Hematopoietic multipotent progenitor cell treated with erythropoietin and hydrocortisone succinate and interleukin-3 and kit ligand, for 8 days (in vitro differentiated cells): ENCODE data around the gene RNF11.
"Not testable (repeated sequence)": the region's sequence is repeated elsewhere in the genome, so short reads cannot be mapped to it uniquely, and the experiment has no call there.

ENCODE experiments used
- DNase-seq: peaks from one replicate; pipeline ENCODE4 v3.0.0-alpha.2; 2015

Gene RNF11

DNA sequence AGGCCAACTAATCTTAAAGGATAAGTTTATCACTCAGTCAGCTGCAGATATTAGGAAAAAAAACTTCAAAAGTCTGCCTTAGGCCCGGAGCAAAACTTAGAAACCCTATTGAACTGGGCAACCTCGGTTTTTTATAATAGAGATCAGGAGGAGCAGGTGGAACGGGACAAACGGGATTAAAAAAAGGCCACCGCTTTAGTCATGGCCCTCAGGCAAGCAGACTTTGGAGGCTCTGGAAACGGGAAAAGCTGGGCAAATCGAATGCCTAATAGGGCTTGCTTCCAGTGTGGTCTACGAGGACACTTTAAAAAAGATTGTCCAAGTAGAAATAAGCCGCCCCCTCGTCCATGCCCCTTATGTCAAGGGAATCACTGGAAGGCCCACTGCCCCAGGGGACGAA, 7.6 kb upstream of the RNF11 start:
- not testable (repeated sequence) for DNase-seq

DNA sequence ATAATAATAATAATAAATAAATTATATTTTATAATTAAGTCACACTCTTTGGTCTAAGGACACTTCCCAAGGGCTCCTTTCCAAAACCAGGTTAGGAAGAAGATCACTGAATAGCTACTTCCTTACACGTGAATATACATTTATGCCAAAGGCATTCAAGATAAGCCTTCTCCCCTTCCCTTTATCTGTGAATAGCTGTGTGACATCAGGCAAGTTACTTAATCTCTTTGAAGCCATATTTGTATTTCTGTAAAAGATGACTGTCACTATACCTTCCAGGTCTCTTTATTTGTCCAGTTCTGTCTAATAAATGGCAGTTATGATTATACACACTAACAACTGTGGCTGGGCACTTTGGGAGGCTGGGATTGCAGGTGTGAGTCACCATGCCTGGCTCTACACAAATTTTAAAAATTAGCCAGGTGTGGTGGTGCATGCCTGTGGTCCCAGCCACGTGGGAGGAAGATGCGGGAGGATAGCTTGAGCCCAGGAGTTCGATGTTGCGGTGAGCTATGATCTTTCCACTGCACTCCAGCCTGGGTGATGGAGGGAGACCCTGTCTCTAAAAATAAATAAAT, 5.5 kb upstream of the RNF11 start:
- DNase-seq, result peak; percentile 62

DNA sequence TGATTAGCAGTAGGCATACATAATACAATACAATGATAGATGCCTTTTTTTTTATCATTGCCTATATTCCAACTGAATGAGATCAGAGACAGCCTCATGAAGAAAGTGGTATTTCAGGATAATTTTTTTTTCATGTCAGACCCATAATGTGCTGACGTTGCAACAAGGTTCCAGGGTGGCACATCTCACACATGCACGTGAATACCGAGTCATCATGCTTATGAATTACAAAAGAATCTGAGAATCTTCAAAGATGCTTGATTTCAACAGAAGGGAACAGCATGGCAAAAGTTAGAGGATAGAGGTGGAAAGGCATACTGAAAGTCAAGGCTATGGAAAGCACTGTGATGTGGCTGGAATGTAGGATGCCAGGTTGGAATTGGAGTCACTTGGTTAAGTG, 5.0 kb upstream of the RNF11 start:
- no peak for DNase-seq

DNA sequence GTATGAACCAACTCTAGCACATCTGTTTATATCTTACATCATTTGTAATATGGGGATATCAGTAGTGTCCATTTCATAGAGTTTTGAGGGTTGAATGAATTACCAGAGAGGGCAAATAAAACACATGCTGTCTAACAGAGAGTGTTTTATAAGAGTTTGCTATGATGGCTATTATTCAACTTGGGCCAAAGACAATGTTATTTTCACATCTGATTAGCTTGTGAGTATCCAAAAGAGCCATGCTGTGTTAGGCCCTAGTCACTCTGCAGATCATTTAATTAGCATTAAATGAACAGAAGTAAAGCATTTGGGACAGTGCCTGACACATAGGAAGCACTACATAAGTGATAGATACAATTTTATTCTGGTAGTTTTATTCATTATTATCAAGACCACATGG, 4.2 kb upstream of the RNF11 start:
- no peak for DNase-seq

DNA sequence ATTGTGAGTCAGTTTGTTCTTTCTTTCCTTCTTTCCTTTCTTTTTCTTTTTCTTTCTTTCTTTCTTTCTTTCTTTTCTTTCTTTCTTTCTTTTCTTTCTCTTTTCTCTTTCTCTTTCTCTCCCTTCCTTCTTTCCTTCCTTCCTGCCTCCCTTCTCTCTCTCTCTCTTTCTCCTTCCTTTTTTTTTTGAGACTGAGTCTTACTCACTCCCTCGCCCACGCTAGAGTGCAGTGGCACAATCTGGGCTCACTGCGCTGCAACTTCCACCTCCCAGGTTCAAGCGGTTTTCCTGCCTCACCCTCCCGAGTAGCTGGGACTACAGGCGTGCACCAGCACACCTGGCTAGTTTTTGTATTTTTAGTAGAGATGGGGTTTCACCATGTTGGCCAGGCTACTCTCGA, 1.8 kb upstream of the RNF11 start:
- not testable (repeated sequence) for DNase-seq

DNA sequence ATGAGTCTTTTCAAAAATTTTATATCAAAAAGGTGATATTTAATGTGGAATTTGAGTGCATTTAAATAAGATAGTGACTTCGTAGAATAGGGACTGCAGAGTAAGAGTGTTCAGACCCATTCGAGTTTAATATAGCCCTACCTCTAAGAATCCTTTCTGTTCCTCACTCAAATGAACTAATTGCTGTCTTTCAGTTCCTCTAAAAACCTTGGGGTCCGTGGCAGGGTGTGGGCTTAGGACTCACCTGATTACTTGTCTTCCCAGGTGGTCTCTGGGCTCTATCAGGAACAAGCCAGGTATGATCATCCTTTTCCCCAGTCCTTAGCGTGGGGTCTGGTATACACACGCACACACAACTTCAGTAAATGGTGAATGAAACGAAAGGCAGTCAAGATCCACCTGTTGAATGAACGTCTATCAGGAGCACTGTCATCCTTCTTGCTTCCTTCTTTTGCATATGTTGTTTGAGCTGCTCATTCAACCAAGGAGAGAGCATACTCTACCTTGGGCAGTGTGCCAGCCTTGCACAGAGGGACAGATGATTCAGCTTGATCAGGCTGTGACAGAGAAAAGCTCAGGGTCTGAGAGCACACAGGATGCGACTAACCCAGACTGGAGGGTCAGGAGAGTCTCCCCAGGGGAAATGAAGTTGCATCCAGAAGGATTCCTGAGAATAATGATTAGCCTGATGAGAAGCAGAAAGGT, 1.2 kb upstream of the RNF11 start:
- DNase-seq, result peak; percentile 95

DNA sequence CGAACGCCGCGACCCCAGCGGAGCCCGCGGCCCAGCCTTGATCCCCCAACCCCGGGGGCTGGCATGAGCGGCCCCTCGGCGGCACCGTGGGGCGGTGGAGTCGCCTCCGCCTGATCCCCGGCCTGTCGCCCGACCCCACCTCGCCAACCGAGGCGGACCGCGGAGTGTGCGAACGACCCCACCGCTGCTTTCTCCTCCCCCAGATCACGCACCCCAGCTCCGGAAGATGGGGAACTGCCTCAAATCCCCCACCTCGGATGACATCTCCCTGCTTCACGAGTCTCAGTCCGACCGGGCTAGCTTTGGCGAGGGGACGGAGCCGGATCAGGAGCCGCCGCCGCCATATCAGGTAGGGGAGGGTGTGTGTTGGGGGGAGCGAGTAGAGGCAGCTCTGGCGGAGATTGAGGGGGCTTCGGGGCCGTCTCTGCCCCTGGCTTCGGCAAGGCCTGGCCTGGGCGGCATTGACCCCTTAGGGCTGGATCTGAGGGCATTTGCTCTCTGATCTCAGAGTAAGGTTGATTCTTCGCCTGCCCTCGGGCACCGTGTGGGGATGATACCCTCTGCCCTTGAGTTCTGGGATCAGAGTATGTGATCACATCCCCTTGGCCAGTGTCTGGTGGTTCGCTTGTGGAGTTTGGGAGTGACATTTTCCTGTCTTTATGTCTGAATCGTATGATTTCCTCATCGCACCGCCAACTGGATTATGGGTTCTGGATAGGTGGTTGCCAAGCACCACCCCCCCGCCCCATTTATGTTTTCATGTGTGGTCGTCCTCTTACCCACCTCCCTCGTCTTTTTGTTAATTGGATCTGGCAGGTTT, 668 bp downstream of the RNF11 start:
- peak; percentile 30 for DNase-seq

DNA sequence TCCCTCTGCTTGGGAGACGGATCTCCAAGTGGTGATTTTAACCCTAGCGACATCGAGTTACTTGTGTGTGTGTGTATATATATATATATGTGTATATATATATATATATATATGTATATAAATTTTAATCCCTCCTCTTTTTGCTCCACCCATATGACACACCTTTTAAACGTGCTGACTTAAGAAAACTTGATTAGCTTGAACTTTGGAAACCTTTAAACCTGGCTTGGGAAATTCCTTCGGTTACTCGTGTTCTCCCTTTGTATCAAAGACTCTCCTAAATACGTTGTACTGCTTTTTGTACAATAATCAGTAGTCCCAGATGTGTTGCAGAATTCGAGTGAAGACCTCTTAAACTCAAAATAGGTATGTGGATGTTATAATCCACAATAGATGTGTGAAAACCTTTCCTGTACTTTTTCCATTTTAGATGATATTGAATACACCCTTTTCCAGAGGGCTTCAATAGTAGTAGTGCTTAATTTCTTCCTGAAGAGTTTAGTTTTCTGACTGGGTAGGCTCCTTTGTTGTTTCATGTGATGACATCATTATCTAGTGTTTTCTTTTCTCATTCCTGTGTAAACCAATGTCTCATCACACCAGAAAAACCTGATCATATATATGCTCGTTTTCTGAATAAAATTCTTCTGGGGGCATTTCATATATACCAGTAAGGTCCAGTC, 1.4 kb downstream of the RNF11 start:
- DNase-seq, result no peak

DNA sequence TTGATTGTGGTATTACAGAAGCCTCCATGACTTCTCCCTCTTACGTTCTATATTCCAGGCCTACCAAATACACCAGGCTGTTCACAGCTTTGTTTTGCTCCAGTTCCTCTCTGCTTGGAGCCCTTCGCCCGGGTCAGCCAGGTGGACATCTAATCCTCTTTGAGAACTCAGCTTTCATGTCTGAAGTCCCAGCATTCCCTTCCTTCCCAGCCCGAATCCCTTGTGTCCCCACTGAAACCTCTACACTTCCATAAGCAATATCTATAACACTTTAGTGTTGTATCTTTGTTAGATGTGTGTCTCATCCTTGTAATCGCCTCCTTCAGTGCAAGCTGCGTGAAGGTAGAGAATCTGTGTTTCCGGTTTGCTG, 1.9 kb downstream of the RNF11 start:
- DNase-seq, result no peak

DNA sequence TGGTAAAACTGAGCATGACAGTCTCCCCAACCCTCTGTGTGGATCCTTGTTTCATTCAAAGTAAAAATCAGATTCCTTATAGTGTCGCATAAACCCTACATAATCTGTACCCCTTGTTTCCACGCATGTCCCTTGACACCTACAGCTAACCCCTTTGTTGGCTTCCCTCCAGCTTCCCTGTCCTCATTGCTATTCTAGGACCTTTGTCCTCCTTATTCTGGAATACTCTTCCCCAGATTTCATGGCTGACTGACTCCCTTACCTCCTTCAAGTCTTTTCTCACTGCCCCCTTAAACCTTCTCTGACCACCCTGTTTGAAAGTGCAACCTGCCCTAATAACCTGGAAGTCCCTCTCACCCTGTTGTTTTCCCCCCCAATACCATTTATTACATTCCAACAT, 4.0 kb downstream of the RNF11 start:
- no peak for DNase-seq

DNA sequence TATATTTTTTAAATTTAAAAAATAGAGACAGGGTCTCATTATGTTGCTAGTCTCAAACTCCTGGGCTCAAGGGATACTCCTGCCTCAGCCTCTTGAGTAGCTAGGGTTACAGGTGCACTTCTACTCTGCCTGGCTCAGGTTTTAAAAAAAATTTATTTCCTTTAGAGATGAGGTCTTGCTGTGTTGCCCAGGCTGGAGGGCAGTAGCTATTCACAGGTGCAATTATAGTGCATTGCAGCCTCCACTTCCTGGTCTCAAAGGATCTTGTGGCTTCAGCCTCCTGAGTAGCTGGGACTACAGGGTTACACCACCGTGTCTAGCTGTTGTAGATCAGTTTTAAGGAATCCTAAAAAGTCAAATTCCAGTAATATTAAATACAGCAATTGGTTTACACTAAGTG, 5.0 kb downstream of the RNF11 start:
- DNase-seq, result no peak

DNA sequence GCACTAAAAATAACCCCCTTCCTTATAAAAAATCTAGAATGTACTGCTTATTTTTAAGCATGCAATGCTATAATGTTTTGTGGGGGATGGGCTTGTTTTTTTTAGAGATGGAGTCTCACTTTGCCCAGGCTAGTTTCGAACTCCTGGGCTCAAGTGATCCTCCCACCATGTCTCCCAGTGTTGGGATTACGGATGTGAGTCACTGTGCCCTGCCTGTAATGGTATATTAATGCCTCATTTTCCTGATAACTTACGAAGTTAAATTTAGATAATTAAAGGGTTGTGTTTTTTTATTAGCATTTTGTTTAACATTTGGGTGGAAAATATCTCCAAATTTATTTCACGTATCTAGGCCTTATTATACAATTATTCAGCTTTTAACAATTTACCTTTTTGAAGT, 6.5 kb downstream of the RNF11 start:
- DNase-seq, result no peak

DNA sequence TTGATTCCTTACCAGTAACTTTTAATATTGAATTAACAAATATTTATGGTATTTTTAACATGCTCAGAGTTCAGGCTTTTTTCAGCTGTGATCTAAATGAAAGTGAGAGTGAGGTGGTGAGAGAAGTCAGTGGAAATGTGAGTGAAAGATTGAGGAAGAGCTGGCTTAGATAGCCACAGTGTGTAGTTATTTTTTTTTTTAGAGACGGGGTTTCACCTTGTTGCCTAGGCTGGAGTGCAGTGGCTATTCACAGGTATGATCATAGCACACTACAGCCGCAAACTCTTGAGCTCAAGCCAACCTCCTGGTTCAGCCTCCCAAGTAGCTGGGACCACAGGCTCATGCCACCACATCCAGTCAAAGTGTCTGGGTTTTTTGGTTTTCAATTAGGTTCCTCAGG, 10.9 kb downstream of the RNF11 start:
- no peak for DNase-seq

DNA sequence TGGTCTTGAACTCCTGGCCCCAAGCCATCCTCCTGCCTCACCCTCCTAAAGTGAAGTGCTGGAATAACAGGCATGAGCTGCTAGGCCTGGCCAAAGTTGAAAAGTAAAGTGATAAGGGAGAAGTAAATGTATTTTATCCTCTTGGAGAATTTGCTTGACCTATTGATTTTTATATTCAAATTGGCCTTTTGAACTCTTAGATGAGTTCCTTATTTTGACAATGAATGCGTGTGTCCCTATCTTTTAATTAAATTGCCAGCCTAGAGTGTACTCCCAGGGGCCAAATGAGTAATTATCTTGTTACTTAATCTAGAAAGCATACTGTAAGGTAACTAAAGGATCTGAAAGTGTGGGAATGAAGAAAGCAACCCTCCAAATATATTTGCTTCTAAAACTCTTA, 11.4 kb downstream of the RNF11 start:
- DNase-seq, result no peak

DNA sequence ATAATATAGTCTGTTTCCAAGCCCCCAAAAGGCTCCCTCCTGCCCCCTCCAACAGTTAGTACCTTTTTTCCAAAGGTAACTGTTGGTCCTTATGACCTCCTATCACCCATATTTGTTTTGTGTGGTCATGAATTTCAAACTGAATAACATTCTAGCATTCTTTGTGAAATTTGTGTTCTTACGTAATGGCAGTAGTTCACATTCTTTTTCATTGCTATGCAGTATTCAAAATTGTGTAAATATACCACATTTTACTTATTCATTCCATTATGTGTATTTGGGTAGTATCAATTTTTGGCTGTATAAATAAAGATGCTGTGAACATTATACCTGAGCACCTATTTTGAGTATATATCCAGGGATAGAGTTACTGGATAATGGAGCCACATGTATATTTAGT, 13.4 kb downstream of the RNF11 start:
- no peak for DNase-seq

DNA sequence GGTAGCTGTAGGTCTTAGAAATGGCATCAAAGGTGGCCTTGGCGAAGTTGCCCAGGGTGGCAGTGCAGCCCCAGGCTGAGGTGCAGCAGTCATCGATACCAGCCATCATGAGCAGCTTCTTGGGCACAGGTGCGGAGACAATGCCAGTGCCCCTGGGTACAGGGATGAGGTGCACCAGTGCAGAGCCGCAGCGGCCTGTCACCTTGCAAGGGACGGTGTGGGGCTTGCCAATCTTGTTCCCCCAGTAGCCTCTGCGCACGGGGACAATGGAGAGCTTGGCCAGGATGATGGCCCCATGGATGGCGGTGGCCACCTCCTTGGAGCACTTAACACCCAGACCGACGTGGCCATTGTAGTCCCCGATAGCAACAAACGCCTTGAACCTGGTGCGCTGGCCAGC, 14.7 kb downstream of the RNF11 start:
- DNase-seq, result not testable (repeated sequence)

DNA sequence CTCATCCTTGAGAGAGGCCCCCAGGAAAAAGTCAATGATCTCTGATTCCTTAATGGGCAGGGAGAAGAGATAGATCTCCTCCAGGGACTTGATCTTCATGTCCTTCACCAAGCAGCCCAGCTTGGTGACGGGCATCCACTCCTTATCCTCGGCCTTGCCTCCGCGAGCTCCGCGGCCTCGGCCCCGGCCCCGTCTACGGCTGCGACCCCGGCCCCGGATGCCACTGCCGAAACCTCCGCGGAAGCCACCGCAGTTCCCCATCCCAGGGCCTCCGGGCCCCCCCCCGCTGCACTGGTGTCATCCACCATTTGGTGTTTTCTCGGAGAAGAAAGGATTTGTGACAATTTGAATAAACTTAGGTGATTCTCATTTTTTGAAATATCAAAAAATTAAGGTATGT, 15.1 kb downstream of the RNF11 start:
- not testable (repeated sequence) for DNase-seq

DNA sequence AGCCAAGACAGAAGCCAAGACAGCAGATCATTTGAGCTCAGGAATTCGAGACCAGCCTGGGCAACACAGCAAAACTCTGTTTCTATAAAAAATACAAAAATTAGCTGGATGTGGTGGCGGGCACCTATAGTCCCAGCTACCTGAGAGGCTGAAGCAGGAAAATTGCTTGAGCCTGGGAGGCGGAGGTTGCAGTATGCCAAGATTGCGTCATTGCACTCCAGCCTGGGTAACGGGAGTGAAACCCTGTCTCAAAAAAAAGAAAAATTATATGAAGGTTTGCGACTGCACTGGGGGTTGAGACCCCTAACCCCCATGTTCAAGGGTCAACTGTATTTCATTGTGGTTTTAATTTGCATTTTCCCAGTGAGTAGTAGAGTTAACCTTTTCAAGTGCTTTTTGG, 16.3 kb downstream of the RNF11 start:
- DNase-seq, result no peak

DNA sequence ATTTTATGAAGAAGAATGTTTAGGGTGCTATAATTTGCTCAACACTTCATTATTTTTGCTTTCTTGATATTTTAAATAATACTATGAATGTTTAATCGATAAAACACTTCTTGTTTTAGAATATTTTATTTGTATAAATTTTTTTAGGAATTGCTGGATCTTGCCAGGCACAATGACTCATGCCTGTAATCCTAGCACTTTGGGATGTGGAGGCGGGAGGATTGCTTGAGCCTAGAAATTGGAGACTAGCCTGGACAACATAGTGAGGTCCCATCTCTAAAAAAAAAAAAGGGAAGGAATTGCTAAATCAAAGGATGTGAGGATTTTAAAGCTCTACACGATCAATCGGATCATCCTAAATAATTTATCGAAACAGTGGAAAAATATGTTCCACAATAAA, 17.6 kb downstream of the RNF11 start:
- DNase-seq, result no peak

DNA sequence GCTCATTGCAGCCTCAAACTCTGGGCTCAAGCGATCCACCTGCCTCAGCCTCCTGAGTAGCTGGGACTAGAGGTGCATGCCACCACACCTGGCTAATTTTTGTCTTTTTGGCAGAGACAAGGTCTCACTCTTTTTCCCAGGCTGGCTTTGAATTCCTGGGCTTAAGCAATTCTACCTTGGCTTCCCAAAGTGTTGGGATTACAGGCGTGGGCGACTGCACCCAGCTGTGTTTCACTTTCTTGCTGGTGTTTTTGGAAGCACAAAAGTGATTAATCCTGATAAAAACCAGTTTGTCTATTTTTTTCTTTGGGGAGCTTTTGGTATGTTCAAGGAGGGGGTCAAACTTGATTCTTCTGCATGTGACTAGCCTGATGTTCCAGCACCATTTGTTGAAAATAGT, 19.3 kb downstream of the RNF11 start:
- no peak for DNase-seq

DNA sequence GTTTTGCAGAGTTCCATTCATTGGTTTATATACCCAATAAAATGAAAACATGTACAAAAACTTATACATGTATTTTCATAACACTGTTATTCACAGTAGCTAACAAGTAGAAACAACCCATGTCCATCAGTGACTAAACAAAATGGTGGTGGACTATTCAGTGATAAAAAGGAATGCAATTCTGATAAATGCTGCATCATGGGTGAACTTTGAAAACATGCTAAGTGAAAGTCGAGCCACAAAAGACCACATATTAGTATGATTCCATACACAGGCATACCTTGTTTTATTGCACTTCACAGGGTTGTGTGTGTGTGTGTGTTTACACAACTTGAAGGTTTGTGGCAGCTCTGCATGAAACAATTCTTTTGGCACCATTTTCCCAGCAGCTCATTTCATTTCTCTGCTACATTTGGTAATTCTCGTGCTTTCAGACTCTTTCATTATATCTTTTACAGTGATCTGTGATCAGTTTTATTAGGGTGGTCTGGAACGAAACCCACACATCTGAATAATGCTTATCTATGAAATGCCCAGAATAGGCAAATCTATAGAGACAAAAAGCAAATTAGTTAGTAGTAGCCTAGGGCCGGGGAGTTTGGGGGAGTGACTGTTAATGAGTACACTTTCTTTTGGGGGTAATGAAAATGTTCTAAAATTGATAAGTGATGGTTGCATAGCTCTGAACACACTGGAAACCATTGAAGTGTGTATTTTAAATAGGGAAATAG, 27.2 kb downstream of the RNF11 start:
- no peak for DNase-seq

DNA sequence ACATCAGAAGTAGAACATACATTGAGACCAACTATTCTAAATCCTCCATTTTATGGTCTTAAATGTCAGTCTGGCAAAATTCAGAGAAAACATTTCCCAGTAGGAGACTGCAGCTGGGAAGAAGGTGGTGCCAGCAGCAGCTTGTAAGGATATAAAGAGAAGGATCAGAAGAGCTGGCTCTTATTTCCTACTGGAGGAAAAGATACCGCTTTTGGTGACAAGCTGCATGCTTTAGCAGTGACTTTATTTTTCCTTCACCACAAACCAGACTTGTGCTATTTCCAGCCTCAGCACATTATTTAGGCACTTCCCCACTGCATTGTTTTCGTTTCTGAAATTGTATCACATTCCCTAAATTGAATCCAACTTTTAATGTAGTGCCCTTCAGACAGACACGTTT, 28.4 kb downstream of the RNF11 start:
- no peak for DNase-seq

DNA sequence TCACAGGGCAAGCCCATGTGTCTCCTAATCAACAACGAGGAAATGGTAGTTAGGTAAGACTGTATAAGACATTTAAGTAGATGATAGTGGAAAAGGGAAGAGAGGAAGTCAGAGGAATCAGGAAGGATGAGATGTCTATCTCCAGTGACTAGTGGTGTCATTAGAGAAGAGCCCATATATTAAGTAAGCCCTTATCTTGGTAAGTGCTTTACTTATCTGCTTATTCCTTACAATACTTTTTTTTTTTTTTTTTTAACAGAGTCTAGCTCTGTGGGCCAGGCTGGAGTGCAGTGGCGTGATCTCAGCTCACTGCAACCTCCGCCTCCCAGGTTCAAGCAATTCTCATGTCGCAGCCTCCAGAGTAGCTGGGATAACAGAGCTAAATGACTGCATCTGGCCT, 29.5 kb downstream of the RNF11 start:
- DNase-seq, result no peak
